Neural cell (in vitro differentiated cells): ENCODE measurements around the gene OLFM1. TPM values are rescaled to one million over a fixed set of nuclear protein-coding genes. Genes with fewer than 3 reads are reported as not detected.

Source experiments
- H2AFZ ChIP-seq: fragments of 200-600, 300-800 bp; sonication (generic), shearing (Covaris generic); 2 replicates; pipeline ENCODE4 v1.6.0; 2014; ENCODE audit warnings: low read depth, mild to moderate bottlenecking, antibody characterized with exemption, low read length, moderate library complexity
- H3F3A ChIP-seq: fragments of 200-600 bp; shearing (Covaris generic); 2 replicates; pipeline ENCODE4 v1.6.1; 2016; ENCODE audit warnings: mild to moderate bottlenecking, moderate library complexity, mixed read lengths, antibody characterized with exemption, low read length; ENCODE audit not compliant: insufficient read depth, poor library complexity, severe bottlenecking
- H3K27ac ChIP-seq: fragments of 200-600, 300-800 bp; sonication (generic), shearing (Covaris generic); 2 replicates; pipeline ENCODE4 v1.5.1; 2014; ENCODE audit warnings: mild to moderate bottlenecking, low read length, moderate library complexity
- H3K27me3 ChIP-seq: fragments of 300-800, 200-600 bp; sonication (generic), shearing (Covaris generic); 2 replicates; pipeline ENCODE4 v1.6.0; 2014; ENCODE audit warnings: mild to moderate bottlenecking, low read depth, low read length, moderate library complexity; ENCODE audit not compliant: insufficient read depth
- H3K36me3 ChIP-seq: fragments of 300-800, 200-600 bp; sonication (generic), shearing (Covaris generic); 2 replicates; pipeline ENCODE4 v1.5.1; 2014; ENCODE audit warnings: mild to moderate bottlenecking, antibody characterized with exemption, low read length, moderate library complexity; ENCODE audit not compliant: insufficient read depth
- H3K4me2 ChIP-seq: fragments of 300-800, 200-600 bp; sonication (generic), shearing (Covaris generic); 2 replicates; pipeline ENCODE4 v1.6.0; 2014; ENCODE audit warnings: mild to moderate bottlenecking, low read length
- H3K4me3 ChIP-seq: fragments of 300-800, 200-600 bp; sonication (generic), shearing (Covaris generic); 2 replicates; pipeline ENCODE4 v1.5.1; 2014; ENCODE audit warnings: mild to moderate bottlenecking, low read length, moderate library complexity
- H3K79me2 ChIP-seq: fragments of 200-600 bp; shearing (Covaris generic); replicated peaks from 2 replicates; pipeline ENCODE4 v1.6.0; 2014; ENCODE audit warnings: mild to moderate bottlenecking, low read length, moderate library complexity; ENCODE audit not compliant: insufficient read depth
- H3K9ac ChIP-seq: fragments of 300-800, 200-600 bp; sonication (generic), shearing (Covaris generic); 2 replicates; pipeline ENCODE4 v1.6.1; 2016; ENCODE audit warnings: mild to moderate bottlenecking, low read length, mixed read lengths
- H3K9me2 ChIP-seq: fragments of 200-600 bp; shearing (Covaris generic); 2 replicates; pipeline ENCODE4 v1.6.1; 2016; ENCODE audit warnings: mild to moderate bottlenecking, low read length, mixed read lengths; ENCODE audit not compliant: insufficient read depth
- H3K9me3 ChIP-seq: fragments of 200-600, 300-800 bp; sonication (generic), shearing (Covaris generic); 2 replicates; pipeline ENCODE4 v1.6.1; 2016; ENCODE audit warnings: mild to moderate bottlenecking, mixed run types, low read length, moderate library complexity, mixed read lengths
- H4K20me1 ChIP-seq: fragments of 200-600 bp; shearing (Covaris generic); 2 replicates; pipeline ENCODE4 v1.6.1; 2016; ENCODE audit warnings: mild to moderate bottlenecking, mixed run types; ENCODE audit not compliant: insufficient read depth
- EP300 ChIP-seq: fragments of 450-650 bp; conservative IDR thresholded peaks from 2 replicates; pipeline ENCODE4 v1.6.1; 2014; ENCODE audit warnings: antibody characterized with exemption, mild to moderate bottlenecking, moderate library complexity; ENCODE audit not compliant: poor library complexity, severe bottlenecking
- EZH2 ChIP-seq: fragments of 200-600, 300-800 bp; shearing (Covaris generic), sonication (generic); IDR thresholded peaks from 2 replicates; pipeline ENCODE4 v1.6.1; 2014; ENCODE audit warnings: antibody characterized with exemption, low read length, borderline replicate concordance, mild to moderate bottlenecking; ENCODE audit not compliant: insufficient read depth, poor library complexity, severe bottlenecking
- MXI1 ChIP-seq: fragments of 450-650 bp; conservative IDR thresholded peaks from 2 replicates; pipeline ENCODE4 v1.6.1; 2014; ENCODE audit warnings: antibody characterized with exemption, mild to moderate bottlenecking; ENCODE audit not compliant: poor library complexity, severe bottlenecking
- POLR2AphosphoS5 ChIP-seq: IDR thresholded peaks from 2 replicates; pipeline ENCODE4 v1.6.1; 2012
- RAD21 ChIP-seq: fragments of 450-650 bp; conservative IDR thresholded peaks from 2 replicates; pipeline ENCODE4 v1.6.1; 2014; ENCODE audit warnings: antibody characterized with exemption, mild to moderate bottlenecking, moderate library complexity
- SMC3 ChIP-seq: fragments of 450-650 bp; conservative IDR thresholded peaks from 2 replicates; pipeline ENCODE4 v1.6.1; 2014; ENCODE audit warnings: antibody characterized with exemption, mild to moderate bottlenecking, moderate library complexity; ENCODE audit not compliant: poor library complexity
- TAF1 ChIP-seq: IDR thresholded peaks from 2 replicates; pipeline ENCODE4 v1.6.1; 2012; ENCODE audit warnings: low read depth
- polyA plus RNA-seq: library from polyadenylated mRNA; depleted of rRNA; stranded (reverse); fragments of >200 nt; gene quantifications from 2 replicates; pipeline ENCODE4 v1.2.3, GENCODE V29; 2014
- TF ChIP-seq, protein P1 (sequence below): IDR thresholded peaks from 2 replicates; pipeline ENCODE4 v1.6.1; 2012; ENCODE audit warnings: borderline replicate concordance
- TF ChIP-seq, protein P2 (sequence below): fragments of 450-650 bp; IDR thresholded peaks from 2 replicates; pipeline ENCODE4 v1.5.1; 2014; ENCODE audit warnings: antibody characterized with exemption, mild to moderate bottlenecking, moderate library complexity; ENCODE audit not compliant: poor library complexity, severe bottlenecking

OLFM1 gene
- polyA plus RNA-seq, 1 donor from 2014 or later, result 102 TPM

DNA sequence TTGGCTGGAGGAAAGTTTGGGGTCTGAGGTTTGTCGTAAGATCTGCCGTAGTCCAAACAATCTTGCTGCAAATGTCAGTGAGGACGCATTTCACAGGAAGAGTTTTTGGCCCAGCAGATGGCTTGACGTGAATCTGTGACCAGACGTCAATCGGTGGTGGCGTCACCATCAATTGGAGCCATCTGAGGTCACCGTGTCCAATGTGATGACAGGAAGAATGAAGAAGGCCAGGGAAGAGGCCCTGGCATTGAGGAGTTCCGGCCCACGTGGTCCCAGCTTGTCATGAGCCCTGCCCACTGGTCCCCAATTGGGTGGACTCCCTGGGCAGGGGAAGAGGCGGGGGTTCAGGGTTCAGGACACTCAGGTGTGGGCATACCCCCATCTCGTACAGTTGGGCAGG is 79.9 kb downstream of the OLFM1 start:
- Histone ChIP-seq H3F3A (no peaks in the 10 kb centered on the region), H3K4me3 (no peak overlapping the region), H3K36me3 (no peaks in the 10 kb centered on the region), H3K27ac (no peak overlapping the region), H3K9ac (no peak overlapping the region), H4K20me1 (no peaks in the 10 kb centered on the region), H3K27me3 (no peaks in the 10 kb centered on the region), H3K9me2 (no peaks in the 10 kb centered on the region), H3K4me2 (no peak overlapping the region), H2AFZ (no peak overlapping the region), H3K79me2 (no peaks in the 10 kb centered on the region), H3K9me3 (no peaks in the 10 kb centered on the region)
- TF ChIP-seq, protein P1, sequence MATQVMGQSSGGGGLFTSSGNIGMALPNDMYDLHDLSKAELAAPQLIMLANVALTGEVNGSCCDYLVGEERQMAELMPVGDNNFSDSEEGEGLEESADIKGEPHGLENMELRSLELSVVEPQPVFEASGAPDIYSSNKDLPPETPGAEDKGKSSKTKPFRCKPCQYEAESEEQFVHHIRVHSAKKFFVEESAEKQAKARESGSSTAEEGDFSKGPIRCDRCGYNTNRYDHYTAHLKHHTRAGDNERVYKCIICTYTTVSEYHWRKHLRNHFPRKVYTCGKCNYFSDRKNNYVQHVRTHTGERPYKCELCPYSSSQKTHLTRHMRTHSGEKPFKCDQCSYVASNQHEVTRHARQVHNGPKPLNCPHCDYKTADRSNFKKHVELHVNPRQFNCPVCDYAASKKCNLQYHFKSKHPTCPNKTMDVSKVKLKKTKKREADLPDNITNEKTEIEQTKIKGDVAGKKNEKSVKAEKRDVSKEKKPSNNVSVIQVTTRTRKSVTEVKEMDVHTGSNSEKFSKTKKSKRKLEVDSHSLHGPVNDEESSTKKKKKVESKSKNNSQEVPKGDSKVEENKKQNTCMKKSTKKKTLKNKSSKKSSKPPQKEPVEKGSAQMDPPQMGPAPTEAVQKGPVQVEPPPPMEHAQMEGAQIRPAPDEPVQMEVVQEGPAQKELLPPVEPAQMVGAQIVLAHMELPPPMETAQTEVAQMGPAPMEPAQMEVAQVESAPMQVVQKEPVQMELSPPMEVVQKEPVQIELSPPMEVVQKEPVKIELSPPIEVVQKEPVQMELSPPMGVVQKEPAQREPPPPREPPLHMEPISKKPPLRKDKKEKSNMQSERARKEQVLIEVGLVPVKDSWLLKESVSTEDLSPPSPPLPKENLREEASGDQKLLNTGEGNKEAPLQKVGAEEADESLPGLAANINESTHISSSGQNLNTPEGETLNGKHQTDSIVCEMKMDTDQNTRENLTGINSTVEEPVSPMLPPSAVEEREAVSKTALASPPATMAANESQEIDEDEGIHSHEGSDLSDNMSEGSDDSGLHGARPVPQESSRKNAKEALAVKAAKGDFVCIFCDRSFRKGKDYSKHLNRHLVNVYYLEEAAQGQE, result no peak
- TF ChIP-seq SMC3, result no peak
- TF ChIP-seq EZH2, result no peak
- TF ChIP-seq, protein P2, sequence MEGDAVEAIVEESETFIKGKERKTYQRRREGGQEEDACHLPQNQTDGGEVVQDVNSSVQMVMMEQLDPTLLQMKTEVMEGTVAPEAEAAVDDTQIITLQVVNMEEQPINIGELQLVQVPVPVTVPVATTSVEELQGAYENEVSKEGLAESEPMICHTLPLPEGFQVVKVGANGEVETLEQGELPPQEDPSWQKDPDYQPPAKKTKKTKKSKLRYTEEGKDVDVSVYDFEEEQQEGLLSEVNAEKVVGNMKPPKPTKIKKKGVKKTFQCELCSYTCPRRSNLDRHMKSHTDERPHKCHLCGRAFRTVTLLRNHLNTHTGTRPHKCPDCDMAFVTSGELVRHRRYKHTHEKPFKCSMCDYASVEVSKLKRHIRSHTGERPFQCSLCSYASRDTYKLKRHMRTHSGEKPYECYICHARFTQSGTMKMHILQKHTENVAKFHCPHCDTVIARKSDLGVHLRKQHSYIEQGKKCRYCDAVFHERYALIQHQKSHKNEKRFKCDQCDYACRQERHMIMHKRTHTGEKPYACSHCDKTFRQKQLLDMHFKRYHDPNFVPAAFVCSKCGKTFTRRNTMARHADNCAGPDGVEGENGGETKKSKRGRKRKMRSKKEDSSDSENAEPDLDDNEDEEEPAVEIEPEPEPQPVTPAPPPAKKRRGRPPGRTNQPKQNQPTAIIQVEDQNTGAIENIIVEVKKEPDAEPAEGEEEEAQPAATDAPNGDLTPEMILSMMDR, result no peak
- TF ChIP-seq POLR2AphosphoS5, result no peak
- TF ChIP-seq EP300, result no peak
- TF ChIP-seq MXI1, result no peak
- TF ChIP-seq TAF1, result no peak
- TF ChIP-seq RAD21, result no peak

DNA sequence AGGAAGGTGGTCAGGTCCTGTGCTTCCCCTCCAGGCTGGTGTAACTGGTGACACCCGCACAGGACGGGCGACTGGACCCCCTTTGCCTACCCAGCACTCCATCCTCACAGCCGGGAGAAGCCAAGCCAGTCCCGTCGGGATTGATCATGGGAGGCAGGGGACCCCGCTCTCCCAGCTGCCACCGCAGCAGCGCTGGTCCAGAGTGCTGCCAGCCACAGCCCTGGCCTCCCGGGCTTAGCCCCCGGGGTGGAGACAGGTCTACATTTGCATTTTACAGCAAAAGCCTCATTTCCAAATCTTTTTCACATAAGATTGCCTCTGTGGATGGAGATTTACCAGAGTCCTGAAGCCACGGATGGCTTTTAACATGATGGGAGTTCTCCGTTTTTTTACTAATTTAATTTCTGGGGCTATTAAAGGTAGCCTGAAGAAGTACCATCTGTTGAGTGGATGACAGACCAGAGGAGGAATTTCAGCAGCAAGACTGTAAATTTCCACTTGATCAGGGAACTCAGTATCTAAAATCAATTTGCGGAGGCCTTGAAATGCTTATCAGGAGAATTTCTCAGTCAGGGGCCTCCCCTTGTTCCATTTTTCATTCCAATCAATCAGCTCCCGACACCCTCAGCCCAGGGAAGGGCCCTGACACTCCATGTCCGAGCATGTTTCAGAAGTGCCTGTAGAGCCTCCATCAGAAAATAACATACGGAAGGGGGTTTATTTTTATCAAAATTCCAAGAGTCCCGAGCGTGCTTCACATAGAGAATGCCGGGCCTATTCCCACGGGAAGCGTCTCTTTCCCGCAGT is 80.6 kb downstream of the OLFM1 start:
- no peak overlapping the region for H3K4me3 ChIP-seq
- no peaks in the 10 kb centered on the region for H3K9me3 ChIP-seq
- TF ChIP-seq MXI1 (no peak), EP300 (no peak), EZH2 (no peak), RAD21 (no peak), TAF1 (no peak), SMC3 (no peak), POLR2AphosphoS5 (no peak)
- TF ChIP-seq, protein P1, result no peak
- TF ChIP-seq, protein P2, result no peak
- no peaks in the 10 kb centered on the region for H3K27me3 ChIP-seq
- H3K9ac ChIP-seq, result no peak overlapping the region
- H4K20me1 ChIP-seq, result no peaks in the 10 kb centered on the region
- H3K27ac ChIP-seq, result no peak overlapping the region
- no peaks in the 10 kb centered on the region for H3K79me2 ChIP-seq
- no peaks in the 10 kb centered on the region for H3K9me2 ChIP-seq
- no peaks in the 10 kb centered on the region for H3K36me3 ChIP-seq
- no peaks in the 10 kb centered on the region for H3F3A ChIP-seq
- H2AFZ ChIP-seq, result no peak overlapping the region
- no peak overlapping the region for H3K4me2 ChIP-seq
